Thyroid gland (tissue), 4 donors: Measurements from ENCODE around the gene KCNQ4. TPM values are rescaled to one million over a fixed set of nuclear protein-coding genes. Genes with fewer than 3 reads are reported as not detected.

Experiments used
- DNase-seq, 2 donors: peaks; one replicate each; pipeline ENCODE4 v3.0.0-alpha.2; 2019
- H3K27ac ChIP-seq, 3 donors: fragments of 200-600 bp; sonication (generic); 1 replicate in 2 of 3; 2 replicates in 1 of 3; pipeline ENCODE4 v1.5.1; 2016 to 2019; ENCODE audit warnings: mild to moderate bottlenecking in 1 of 3, moderate library complexity in 1 of 3
- H3K27me3 ChIP-seq: fragments of 200-600 bp; sonication (generic); one replicate; pipeline ENCODE4 v1.5.1; 2019
- H3K36me3 ChIP-seq, 2 donors: fragments of 200-600 bp; sonication (generic); one replicate each; pipeline ENCODE4 v1.5.1; 2016 to 2019
- H3K4me1 ChIP-seq, 2 donors: fragments of 200-600 bp; sonication (generic); one replicate each; pipeline ENCODE4 v1.5.1; 2017 to 2019
- H3K4me3 ChIP-seq, 3 donors: fragments of 200-600 bp; sonication (generic); replicated peaks in 1 of 3; 1 replicate in 2 of 3; 2 replicates in 1 of 3; pipeline ENCODE4 v1.5.1; 2016; ENCODE audit warnings: mild to moderate bottlenecking in 1 of 3
- H3K9me3 ChIP-seq: fragments of 200-600 bp; sonication (generic); one replicate; pipeline ENCODE4 v1.5.1; 2017
- POLR2A ChIP-seq, 2 donors: fragments of 450-650 bp; IDR thresholded peaks; one replicate each; pipeline ENCODE4 v1.6.1; 2017; ENCODE audit warnings: antibody characterized with exemption in 2 of 2, mild to moderate bottlenecking in 2 of 2, moderate library complexity in 1 of 2
- WGBS, 2 donors: methylation state at CpG; one replicate each; pipeline ENCODE4 v1.1.5; 2017; 5-methylcytosine and 5-hydroxymethylcytosine counted together
- intact Hi-C: fragments of 100-400 bp; cut with DNase I; formaldehyde crosslinking; loops from one replicate; pipeline ENCODE4 v1.15.1; 2023
- total RNA-seq, 4 donors: library from RNA; depleted of rRNA; stranded (reverse); fragments of >200 nt; gene quantifications; one replicate each; pipeline ENCODE4 v1.2.3, GENCODE V29; 2016
- TF ChIP-seq, protein P1 (sequence below), 6 experiments: fragments of 200-600 bp in 3 of 6; fragments of 450-650 bp in 3 of 6; sonication (generic) in 3 of 6; IDR thresholded peaks; one replicate each; pipeline ENCODE4 v1.5.1; 2016 to 2019; ENCODE audit warnings: antibody characterized with exemption in 6 of 6, mild to moderate bottlenecking in 2 of 6, inconsistent platforms in 1 of 6, moderate library complexity in 1 of 6

Gene KCNQ4
- total RNA-seq, 4 donors from 2014 or later = 0.11 to 1.1 (median 0.40) TPM

GRCh38 chr1:40803902-40804301 is 20.3 kb downstream of the KCNQ4 start:
- no peaks in the 10 kb centered on the region for H3K9me3 ChIP-seq
- no peak for TF ChIP-seq POLR2A (IDR thresholded peaks at IDR 0.05)
- TF ChIP-seq, protein P1, sequence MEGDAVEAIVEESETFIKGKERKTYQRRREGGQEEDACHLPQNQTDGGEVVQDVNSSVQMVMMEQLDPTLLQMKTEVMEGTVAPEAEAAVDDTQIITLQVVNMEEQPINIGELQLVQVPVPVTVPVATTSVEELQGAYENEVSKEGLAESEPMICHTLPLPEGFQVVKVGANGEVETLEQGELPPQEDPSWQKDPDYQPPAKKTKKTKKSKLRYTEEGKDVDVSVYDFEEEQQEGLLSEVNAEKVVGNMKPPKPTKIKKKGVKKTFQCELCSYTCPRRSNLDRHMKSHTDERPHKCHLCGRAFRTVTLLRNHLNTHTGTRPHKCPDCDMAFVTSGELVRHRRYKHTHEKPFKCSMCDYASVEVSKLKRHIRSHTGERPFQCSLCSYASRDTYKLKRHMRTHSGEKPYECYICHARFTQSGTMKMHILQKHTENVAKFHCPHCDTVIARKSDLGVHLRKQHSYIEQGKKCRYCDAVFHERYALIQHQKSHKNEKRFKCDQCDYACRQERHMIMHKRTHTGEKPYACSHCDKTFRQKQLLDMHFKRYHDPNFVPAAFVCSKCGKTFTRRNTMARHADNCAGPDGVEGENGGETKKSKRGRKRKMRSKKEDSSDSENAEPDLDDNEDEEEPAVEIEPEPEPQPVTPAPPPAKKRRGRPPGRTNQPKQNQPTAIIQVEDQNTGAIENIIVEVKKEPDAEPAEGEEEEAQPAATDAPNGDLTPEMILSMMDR (IDR thresholded peaks at IDR 0.05) = no peak
- intact Hi-C loops = no loop called here
- no peaks in the 10 kb centered on the region for H3K36me3 ChIP-seq
- WGBS, 2 donors = 53 to 60% methylated on average over 2 of the region's 2 CpGs
- no peak overlapping the region for H3K4me3 ChIP-seq
- no peak for DNase-seq
- no peak overlapping the region for H3K27ac ChIP-seq
- H3K4me1 ChIP-seq = peaks cover 8 to 24% of the 10 kb centered on the region in 2 donors
- no peaks in the 10 kb centered on the region for H3K27me3 ChIP-seq

- Histone ChIP-seq H3K9me3 (no peaks in the 10 kb centered on the region), H3K4me3 (no peak overlapping the region), H3K4me1 (peaks cover 8 to 14% of the 10 kb centered on the region in 2 donors), H3K27ac (no peak overlapping the region), H3K27me3 (no peaks in the 10 kb centered on the region), H3K36me3 (no peaks in the 10 kb centered on the region)
- 66 to 75% methylated on average over 3 of the region's 3 CpGs for WGBS, 2 donors
- no peak for DNase-seq
- TF ChIP-seq, protein P1 (IDR thresholded peaks at IDR 0.05) = no peak
- TF ChIP-seq POLR2A (IDR thresholded peaks at IDR 0.05) = no peak
- intact Hi-C loops = no loop called here
These were observed 22.7 kb downstream of the KCNQ4 start for GRCh38 chr1:40806240-40806639.

- Histone ChIP-seq H3K27ac (no peak overlapping the region), H3K9me3 (no peaks in the 10 kb centered on the region), H3K27me3 (no peaks in the 10 kb centered on the region), H3K36me3 (no peaks in the 10 kb centered on the region), H3K4me1 (peaks cover 1 to 7% of the 10 kb centered on the region in 2 donors), H3K4me3 (no peak overlapping the region)
- no peak for DNase-seq
- WGBS, 2 donors = 75 to 77% methylated on average over 17 of the region's 20 CpGs
- TF ChIP-seq, protein P1 (IDR thresholded peaks at IDR 0.05) = no peak
- no peak for TF ChIP-seq POLR2A (IDR thresholded peaks at IDR 0.05)
- intact Hi-C loops = no loop called here
These were observed 23.4 kb downstream of the KCNQ4 start for GRCh38 chr1:40806731-40807695.

- DNase-seq = no peak
- H3K27ac ChIP-seq = no peak overlapping the region
- no peaks in the 10 kb centered on the region for H3K4me1 ChIP-seq
- no peaks in the 10 kb centered on the region for H3K36me3 ChIP-seq
- intact Hi-C loops = no loop called here
- no peaks in the 10 kb centered on the region for H3K9me3 ChIP-seq
- WGBS, 2 donors = 58 to 80% methylated on average over 3 of the region's 3 CpGs
- H3K4me3 ChIP-seq = no peak overlapping the region
- no peak for TF ChIP-seq POLR2A (IDR thresholded peaks at IDR 0.05)
- TF ChIP-seq, protein P1 (IDR thresholded peaks at IDR 0.05) = no peak
- H3K27me3 ChIP-seq = no peaks in the 10 kb centered on the region
These were observed 24.4 kb downstream of the KCNQ4 start for GRCh38 chr1:40808002-40808401.

DNA sequence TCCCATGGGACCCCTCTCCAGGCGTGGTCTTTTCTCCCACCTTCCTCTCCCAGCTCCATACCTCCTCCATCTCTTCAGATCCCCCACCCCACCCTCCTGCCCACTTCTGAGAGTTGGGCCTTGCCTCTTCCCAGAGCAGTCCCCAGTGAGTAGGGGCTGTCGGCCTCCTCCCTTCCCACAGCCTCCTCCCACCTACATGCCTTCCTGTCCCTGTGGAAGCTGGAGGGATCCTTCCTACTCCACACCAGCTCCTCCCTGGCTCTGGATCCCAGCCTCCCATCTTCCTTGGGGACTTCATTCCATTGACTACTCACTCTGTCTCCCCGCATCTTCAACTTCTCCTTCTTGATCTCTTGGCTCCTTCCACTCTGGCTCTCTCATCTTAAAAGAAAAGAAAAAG is 24.9 kb downstream of the KCNQ4 start:
- intact Hi-C loops = no loop called here
- Histone ChIP-seq H3K4me3 (no peak overlapping the region), H3K4me1 (no peaks in the 10 kb centered on the region), H3K9me3 (no peaks in the 10 kb centered on the region), H3K27me3 (no peaks in the 10 kb centered on the region), H3K27ac (no peak overlapping the region), H3K36me3 (no peaks in the 10 kb centered on the region)
- WGBS, 2 donors = 70 to 80% methylated on average over 3 of the region's 3 CpGs
- DNase-seq = no peak
- no peak for TF ChIP-seq POLR2A (IDR thresholded peaks at IDR 0.05)
- TF ChIP-seq, protein P1 (IDR thresholded peaks at IDR 0.05) = no peak
